ENCODE measurements around the gene NUDT3.

DNA sequence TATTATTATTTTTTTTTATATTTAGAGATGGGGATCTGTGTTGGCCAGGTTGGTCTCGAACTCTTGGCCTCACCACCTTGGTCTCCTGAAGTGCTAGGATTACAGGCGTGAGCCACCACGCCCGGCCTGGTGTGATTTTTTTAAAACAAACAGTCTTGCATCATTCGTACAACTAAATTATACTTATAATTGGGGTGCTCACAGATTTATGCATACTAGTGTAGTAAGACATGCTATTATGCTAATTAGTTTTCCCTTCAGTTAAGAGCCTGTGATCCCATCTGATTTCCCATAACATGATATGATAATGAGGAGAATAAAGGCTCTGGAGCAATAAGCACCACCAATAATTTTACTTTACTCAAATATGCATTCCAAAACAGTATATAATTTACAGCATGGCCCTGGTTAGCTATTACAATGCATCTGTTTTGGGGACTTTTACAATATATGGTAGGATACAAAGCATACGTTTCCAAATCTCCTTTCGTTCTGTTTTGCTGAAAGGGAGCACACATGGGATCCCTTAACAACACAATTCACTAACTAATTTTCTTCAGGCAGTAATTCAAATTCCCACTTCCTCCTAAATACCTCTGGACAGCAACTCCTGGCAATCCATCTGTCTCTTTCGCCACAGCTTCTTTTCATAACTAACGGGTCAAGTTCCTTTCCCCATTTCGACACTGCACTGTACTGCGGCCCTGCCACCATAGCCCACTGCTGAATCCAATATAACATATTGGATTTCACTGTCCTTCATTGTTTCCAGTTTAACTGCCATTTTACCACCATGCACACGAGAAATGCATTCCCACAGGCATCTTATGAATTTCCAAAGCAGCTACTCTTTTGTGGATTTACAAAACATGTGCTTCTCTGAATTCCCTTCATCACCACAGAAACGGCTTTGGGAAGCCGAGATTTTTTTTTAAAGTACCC lies 1.7 kb downstream of the NUDT3 start:
- TF ChIP-seq, protein P1, sequence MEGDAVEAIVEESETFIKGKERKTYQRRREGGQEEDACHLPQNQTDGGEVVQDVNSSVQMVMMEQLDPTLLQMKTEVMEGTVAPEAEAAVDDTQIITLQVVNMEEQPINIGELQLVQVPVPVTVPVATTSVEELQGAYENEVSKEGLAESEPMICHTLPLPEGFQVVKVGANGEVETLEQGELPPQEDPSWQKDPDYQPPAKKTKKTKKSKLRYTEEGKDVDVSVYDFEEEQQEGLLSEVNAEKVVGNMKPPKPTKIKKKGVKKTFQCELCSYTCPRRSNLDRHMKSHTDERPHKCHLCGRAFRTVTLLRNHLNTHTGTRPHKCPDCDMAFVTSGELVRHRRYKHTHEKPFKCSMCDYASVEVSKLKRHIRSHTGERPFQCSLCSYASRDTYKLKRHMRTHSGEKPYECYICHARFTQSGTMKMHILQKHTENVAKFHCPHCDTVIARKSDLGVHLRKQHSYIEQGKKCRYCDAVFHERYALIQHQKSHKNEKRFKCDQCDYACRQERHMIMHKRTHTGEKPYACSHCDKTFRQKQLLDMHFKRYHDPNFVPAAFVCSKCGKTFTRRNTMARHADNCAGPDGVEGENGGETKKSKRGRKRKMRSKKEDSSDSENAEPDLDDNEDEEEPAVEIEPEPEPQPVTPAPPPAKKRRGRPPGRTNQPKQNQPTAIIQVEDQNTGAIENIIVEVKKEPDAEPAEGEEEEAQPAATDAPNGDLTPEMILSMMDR (IDR thresholded peaks at IDR 0.05; ENCODE audit: insufficient read depth, low read depth, low read length) = no peak
- no peak for TF ChIP-seq EZH2 (IDR thresholded peaks at IDR 0.05; ENCODE audit: insufficient read depth, low read length)

Data from astrocyte (in vitro differentiated cells and primary cell).